H1 (cell line): ENCODE results near the gene MRPS18C. TPM values are rescaled to one million over a fixed set of nuclear protein-coding genes. Genes with fewer than 3 reads are reported as not detected.

Experiments used
- polyA plus RNA-seq, 7 experiments: library from polyadenylated mRNA; depleted of rRNA in 3 of 7; stranded (reverse) in 5 of 7; unstranded in 2 of 7; fragments of >200 nt in 5 of 7; fragments of 200-250 nt in 2 of 7; gene quantifications; 1 replicate in 5 of 7; 2 replicates in 1 of 7; 4 replicates in 1 of 7; pipeline versions ENCODE4 v1.2.1 to v1.2.3, GENCODE V29; 2011 to 2013; ENCODE audit warnings: missing spikeins in 2 of 7, mixed read lengths in 2 of 7
- total RNA-seq: library from RNA; stranded (reverse); fragmentation: NEBNext Ultra II Directional; extraction: Animal tissue kit (Norgen Biotek cat#: 25700); gene quantifications from 2 replicates; pipeline ENCODE4 v1.2.1, GENCODE V29; 2021
- TF ChIP-seq, protein P1 (sequence below): fragments of 300-600 bp; sonication (generic); IDR thresholded peaks from 2 replicates; pipeline ENCODE4 v1.7.1; 2012; ENCODE audit warnings: low read length, moderate library complexity, mild to moderate bottlenecking, inconsistent platforms; ENCODE audit not compliant: insufficient replicate concordance

MRPS18C gene
- total and polyA plus RNA-seq, 2 of the 8 experiments (the other 6 are each of a cell fraction or from before 2014, with no cell fraction given) = 22.6 to 50.3 TPM

DNA sequence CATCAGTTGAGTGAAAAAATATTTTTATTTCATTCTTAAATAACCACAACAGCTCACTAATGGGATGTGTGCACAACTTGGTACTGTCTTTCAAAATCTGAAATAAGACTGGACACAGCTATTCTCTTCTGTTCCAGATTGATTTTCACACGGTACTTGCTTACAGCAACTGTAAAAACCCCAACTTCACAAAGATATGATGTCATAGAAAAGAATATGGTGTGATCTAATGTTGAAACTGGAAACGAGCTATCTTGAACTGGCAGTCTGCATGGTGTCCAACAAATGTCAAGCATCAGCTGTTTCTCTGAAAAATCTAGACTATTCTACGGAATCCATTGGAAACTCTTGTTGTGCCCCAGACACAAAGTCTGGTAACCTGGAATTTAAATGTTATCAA is 15.0 kb upstream of the MRPS18C start (continued):
- TF ChIP-seq, protein P1, sequence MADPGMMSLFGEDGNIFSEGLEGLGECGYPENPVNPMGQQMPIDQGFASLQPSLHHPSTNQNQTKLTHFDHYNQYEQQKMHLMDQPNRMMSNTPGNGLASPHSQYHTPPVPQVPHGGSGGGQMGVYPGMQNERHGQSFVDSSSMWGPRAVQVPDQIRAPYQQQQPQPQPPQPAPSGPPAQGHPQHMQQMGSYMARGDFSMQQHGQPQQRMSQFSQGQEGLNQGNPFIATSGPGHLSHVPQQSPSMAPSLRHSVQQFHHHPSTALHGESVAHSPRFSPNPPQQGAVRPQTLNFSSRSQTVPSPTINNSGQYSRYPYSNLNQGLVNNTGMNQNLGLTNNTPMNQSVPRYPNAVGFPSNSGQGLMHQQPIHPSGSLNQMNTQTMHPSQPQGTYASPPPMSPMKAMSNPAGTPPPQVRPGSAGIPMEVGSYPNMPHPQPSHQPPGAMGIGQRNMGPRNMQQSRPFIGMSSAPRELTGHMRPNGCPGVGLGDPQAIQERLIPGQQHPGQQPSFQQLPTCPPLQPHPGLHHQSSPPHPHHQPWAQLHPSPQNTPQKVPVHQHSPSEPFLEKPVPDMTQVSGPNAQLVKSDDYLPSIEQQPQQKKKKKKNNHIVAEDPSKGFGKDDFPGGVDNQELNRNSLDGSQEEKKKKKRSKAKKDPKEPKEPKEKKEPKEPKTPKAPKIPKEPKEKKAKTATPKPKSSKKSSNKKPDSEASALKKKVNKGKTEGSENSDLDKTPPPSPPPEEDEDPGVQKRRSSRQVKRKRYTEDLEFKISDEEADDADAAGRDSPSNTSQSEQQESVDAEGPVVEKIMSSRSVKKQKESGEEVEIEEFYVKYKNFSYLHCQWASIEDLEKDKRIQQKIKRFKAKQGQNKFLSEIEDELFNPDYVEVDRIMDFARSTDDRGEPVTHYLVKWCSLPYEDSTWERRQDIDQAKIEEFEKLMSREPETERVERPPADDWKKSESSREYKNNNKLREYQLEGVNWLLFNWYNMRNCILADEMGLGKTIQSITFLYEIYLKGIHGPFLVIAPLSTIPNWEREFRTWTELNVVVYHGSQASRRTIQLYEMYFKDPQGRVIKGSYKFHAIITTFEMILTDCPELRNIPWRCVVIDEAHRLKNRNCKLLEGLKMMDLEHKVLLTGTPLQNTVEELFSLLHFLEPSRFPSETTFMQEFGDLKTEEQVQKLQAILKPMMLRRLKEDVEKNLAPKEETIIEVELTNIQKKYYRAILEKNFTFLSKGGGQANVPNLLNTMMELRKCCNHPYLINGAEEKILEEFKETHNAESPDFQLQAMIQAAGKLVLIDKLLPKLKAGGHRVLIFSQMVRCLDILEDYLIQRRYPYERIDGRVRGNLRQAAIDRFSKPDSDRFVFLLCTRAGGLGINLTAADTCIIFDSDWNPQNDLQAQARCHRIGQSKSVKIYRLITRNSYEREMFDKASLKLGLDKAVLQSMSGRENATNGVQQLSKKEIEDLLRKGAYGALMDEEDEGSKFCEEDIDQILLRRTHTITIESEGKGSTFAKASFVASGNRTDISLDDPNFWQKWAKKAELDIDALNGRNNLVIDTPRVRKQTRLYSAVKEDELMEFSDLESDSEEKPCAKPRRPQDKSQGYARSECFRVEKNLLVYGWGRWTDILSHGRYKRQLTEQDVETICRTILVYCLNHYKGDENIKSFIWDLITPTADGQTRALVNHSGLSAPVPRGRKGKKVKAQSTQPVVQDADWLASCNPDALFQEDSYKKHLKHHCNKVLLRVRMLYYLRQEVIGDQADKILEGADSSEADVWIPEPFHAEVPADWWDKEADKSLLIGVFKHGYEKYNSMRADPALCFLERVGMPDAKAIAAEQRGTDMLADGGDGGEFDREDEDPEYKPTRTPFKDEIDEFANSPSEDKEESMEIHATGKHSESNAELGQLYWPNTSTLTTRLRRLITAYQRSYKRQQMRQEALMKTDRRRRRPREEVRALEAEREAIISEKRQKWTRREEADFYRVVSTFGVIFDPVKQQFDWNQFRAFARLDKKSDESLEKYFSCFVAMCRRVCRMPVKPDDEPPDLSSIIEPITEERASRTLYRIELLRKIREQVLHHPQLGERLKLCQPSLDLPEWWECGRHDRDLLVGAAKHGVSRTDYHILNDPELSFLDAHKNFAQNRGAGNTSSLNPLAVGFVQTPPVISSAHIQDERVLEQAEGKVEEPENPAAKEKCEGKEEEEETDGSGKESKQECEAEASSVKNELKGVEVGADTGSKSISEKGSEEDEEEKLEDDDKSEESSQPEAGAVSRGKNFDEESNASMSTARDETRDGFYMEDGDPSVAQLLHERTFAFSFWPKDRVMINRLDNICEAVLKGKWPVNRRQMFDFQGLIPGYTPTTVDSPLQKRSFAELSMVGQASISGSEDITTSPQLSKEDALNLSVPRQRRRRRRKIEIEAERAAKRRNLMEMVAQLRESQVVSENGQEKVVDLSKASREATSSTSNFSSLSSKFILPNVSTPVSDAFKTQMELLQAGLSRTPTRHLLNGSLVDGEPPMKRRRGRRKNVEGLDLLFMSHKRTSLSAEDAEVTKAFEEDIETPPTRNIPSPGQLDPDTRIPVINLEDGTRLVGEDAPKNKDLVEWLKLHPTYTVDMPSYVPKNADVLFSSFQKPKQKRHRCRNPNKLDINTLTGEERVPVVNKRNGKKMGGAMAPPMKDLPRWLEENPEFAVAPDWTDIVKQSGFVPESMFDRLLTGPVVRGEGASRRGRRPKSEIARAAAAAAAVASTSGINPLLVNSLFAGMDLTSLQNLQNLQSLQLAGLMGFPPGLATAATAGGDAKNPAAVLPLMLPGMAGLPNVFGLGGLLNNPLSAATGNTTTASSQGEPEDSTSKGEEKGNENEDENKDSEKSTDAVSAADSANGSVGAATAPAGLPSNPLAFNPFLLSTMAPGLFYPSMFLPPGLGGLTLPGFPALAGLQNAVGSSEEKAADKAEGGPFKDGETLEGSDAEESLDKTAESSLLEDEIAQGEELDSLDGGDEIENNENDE = no peak
